Globus pallidus (tissue), 1 donor: ENCODE measurements around the gene PLXNB2.

Source experiments
- DNase-seq: peaks from one replicate; pipeline ENCODE4 v3.0.0-alpha.2; 2015; ENCODE audit warnings: low spot score

PLXNB2 gene

DNA sequence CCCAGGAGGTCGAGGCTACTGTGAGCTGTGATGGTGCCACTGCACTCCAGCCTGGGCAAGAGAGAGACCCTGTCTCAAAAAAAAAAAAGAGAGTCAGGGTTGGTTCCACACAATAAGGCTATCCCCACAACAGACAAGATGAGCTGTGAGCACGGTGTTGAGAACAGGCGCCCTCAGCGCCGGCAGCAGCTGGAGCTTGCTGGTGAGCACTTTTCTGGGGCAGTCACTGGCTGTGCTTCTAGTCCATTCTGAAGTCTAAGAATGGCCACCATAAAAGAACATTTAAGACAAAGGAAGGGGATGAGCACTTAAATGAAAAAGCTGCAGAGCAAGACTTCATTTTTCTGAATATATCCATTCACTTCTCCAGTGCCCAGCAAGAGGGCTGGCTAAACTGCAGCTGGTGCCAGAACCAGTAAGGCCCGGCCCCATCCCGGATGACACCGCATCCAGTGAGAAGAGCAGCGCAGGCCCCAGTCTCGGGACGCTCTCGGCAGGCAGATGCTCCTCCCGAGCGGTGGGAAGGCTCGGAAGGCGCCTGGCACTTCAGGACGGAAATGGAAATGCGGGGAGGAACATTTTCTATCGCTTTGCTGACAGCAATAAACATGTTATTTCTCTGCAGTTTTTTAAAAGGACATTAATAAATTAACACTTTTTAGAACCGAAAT is 74.8 kb downstream of the PLXNB2 start:
- DNase-seq, result no peak

GRCh38 chr22:50229370-50229769 is 78.1 kb downstream of the PLXNB2 start:
- DNase-seq, result no peak

DNA sequence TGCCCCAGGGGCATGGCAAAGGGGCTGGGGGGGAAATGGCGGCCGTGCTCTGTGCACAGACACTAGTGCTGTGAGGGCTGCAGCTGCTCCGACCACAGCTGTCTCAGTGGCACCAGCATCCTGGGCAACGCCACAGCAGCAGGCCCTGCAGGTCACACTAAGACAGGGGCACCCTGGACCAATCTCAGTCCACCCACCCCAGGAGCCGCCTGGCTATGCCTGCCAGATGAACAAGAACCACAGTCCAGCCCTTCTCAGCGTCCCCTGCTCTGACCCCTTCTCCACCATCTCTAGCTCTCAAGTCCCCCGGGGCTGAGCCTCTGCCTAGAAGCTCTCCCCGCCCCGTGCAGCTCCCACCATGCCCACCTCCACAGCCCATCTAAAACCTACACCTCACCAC is 79.1 kb downstream of the PLXNB2 start:
- no peak for DNase-seq

DNA sequence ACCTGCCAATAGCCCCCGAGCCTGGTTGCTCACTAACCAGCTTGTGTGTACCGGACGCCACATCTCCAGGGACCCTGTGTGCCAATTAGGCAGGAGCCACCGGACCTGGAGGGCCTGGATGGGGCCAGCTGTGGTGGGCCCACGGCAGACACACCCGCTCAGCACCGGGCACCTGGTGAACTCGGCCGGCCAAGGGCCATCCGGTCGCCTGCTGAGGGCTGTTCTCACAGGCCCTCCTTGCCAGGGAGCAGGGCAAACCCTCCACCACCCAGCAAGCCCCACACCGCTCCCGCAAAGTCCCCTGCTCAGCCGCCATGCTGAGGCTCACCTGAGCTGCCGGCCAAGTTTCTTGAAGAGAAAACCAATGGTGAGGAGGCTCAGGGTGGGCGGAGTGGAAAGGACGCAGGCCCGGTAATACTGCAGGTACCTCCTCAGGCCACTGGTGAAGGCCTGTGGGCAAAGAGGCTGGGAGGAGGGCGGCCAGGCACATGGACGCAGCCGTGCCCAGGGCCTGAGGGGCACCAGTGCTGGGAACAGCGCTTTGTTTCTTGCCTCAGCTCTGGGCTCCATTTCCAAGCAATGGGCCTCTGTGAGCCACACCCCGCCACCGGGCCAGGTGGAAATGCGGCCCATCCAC is 79.7 kb downstream of the PLXNB2 start:
- no peak for DNase-seq

GRCh38 chr22:50226875-50227165 is 80.6 kb downstream of the PLXNB2 start:
- no peak for DNase-seq

DNA sequence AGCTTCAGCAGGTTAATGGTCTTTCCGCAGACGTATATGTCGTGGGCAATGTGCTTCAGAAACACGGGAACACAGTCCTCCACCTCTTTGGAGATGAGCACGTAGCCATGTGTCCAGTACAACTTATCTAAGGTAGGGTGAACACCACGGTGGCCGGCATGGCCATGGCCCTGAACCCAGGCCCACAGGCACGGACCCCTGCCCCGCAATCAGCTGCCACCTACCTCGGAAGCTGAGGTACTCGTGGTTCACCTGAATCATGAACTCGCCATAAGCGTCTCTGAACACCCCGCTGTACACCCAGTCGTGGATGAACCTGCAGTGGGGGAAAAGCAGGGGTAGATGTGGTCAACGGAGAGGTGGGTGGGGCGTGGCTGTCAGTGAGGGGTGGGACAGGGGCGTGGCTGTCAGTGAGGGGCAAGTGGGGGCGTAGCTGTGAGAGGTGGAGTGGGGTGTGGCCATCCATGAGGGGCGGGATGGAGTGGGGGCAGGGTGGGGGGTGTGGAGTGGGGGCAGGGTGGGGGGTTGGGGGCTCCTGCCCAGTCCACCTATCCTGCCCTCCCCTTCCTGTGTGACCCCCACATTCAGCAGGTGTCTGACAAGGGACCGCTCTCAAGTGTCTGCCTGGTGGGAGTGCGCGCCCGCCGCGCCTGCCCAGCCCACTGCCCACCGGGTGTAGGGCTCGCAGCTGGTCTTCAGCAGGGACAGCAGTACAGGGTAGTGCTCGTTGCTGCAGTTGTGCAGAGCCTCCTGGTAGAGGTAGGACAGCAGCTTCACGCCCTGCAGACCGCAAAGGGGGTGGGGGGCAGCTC is 81.2 kb downstream of the PLXNB2 start:
- no peak for DNase-seq

DNA sequence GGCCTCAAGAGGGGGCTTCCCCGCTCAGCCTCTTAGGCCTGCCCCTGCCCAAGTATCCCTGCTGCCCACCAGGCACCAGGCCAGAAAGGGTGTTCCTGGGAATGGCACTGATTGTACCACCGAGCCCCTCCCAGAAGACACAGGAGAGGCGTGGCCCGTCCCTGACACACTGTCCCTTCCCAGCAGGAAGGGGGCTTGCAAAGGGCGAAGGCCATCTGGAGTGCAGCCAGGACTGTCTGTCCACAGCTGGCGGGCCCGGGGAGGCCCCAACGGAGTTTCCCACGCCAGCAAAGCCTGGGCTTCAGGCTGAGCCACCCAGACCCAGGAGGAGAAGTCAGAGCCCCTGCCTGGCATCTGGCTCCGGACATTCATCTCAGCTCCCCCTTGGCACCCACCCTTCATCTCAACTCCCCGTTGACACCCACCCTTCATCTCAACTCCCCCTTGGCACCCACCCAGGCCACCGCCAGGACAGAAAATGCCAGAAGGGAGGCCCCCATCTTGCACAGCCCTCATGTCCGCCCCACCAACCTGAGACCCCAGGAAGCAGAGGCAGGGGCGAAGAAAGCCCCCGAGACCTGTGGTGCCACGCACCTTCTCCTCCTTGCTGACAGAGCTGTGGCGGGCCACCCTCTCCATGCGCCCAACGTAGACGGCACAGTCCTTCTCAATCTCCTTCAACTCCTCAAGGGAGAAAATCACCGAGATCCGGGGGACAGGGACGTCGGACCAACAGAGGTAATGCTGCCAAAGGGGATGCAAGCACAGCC is 82.1 kb downstream of the PLXNB2 start:
- no peak for DNase-seq
